Parathyroid adenoma (tissue), 2 donors: ENCODE measurements around the gene PRRC2B.

Experiments
- H2AFZ ChIP-seq: fragments of 300-600 bp; sonication (generic); one replicate; pipeline ENCODE4 v1.7.0; 2017; ENCODE audit warnings: antibody characterized with exemption, mild to moderate bottlenecking
- H3K27ac ChIP-seq: fragments of 300-600 bp; sonication (generic); one replicate; pipeline ENCODE4 v1.7.0; 2017
- H3K27me3 ChIP-seq: fragments of 300-600 bp; sonication (generic); one replicate; pipeline ENCODE4 v1.7.0; 2017; ENCODE audit warnings: low read length; ENCODE audit not compliant: control insufficient read depth, insufficient read depth
- H3K36me3 ChIP-seq: fragments of 300-600 bp; sonication (generic); one replicate; pipeline ENCODE4 v1.7.0; 2017; ENCODE audit warnings: low read length; ENCODE audit not compliant: control insufficient read depth, insufficient read depth
- H3K4me1 ChIP-seq: fragments of 300-600 bp; sonication (generic); one replicate; pipeline ENCODE4 v1.7.0; 2017; ENCODE audit warnings: control low read depth
- H3K4me2 ChIP-seq: fragments of 300-600 bp; sonication (generic); one replicate; pipeline ENCODE4 v1.7.0; 2017; ENCODE audit warnings: low read length
- H3K4me3 ChIP-seq: fragments of 300-600 bp; sonication (generic); one replicate; pipeline ENCODE4 v1.7.0; 2017; ENCODE audit warnings: low read depth, low read length
- H3K79me2 ChIP-seq: fragments of 300-600 bp; sonication (generic); one replicate; pipeline ENCODE4 v1.7.0; 2017; ENCODE audit warnings: control low read depth
- H3K9ac ChIP-seq: fragments of 300-600 bp; sonication (generic); one replicate; pipeline ENCODE4 v1.7.0; 2017; ENCODE audit warnings: mild to moderate bottlenecking
- H3K9me3 ChIP-seq: fragments of 300-600 bp; sonication (generic); one replicate; pipeline ENCODE4 v1.7.0; 2017; ENCODE audit warnings: low read length; ENCODE audit not compliant: control insufficient read depth
- CTCF ChIP-seq: fragments of 300-600 bp; sonication (generic); IDR thresholded peaks from one replicate; pipeline ENCODE4 v1.7.0; 2017; ENCODE audit warnings: antibody characterized with exemption, mild to moderate bottlenecking
- donor health status: primary hyperparathyroidism.

The PRRC2B gene

GRCh38 chr9:131522257-131523085 is 128.6 kb downstream of the PRRC2B start:
- Histone ChIP-seq H3K27me3 (no peaks in the 10 kb centered on the region), H2AFZ (no peak overlapping the region), H3K9ac (no peak overlapping the region), H3K79me2 (no peaks in the 10 kb centered on the region), H3K9me3 (no peaks in the 10 kb centered on the region), H3K4me2 (no peak overlapping the region), H3K4me1 (no peaks in the 10 kb centered on the region), H3K27ac (no peak overlapping the region), H3K4me3 (no peak overlapping the region), H3K36me3 (no peaks in the 10 kb centered on the region)
- no peak for TF ChIP-seq CTCF

GRCh38 chr9:131523086-131523388 is 129.2 kb downstream of the PRRC2B start:
- Histone ChIP-seq H3K27ac (no peak overlapping the region), H3K4me1 (no peaks in the 10 kb centered on the region), H3K9me3 (no peaks in the 10 kb centered on the region), H3K4me3 (no peak overlapping the region), H3K36me3 (no peaks in the 10 kb centered on the region), H3K79me2 (no peaks in the 10 kb centered on the region), H3K27me3 (no peaks in the 10 kb centered on the region), H3K4me2 (no peak overlapping the region), H2AFZ (no peak overlapping the region), H3K9ac (no peak overlapping the region)
- no peak for TF ChIP-seq CTCF

- TF ChIP-seq CTCF = no peak
- H3K36me3 ChIP-seq = no peaks in the 10 kb centered on the region
- H3K9me3 ChIP-seq = no peaks in the 10 kb centered on the region
- no peak overlapping the region for H2AFZ ChIP-seq
- H3K4me2 ChIP-seq = no peak overlapping the region
- no peak overlapping the region for H3K4me3 ChIP-seq
- H3K4me1 ChIP-seq = no peaks in the 10 kb centered on the region
- no peaks in the 10 kb centered on the region for H3K79me2 ChIP-seq
- H3K27me3 ChIP-seq = no peaks in the 10 kb centered on the region
- no peak overlapping the region for H3K27ac ChIP-seq
- H3K9ac ChIP-seq = no peak overlapping the region
Observed at GRCh38 chr9:131523451-131524435, 129.9 kb downstream of the PRRC2B start.

GRCh38 chr9:131524665-131525315 is 130.9 kb downstream of the PRRC2B start:
- no peaks in the 10 kb centered on the region for H3K27me3 ChIP-seq
- H3K4me3 ChIP-seq = no peak overlapping the region
- no peaks in the 10 kb centered on the region for H3K4me1 ChIP-seq
- H3K27ac ChIP-seq = no peak overlapping the region
- no peak overlapping the region for H3K4me2 ChIP-seq
- no peaks in the 10 kb centered on the region for H3K9me3 ChIP-seq
- no peaks in the 10 kb centered on the region for H3K36me3 ChIP-seq
- no peaks in the 10 kb centered on the region for H3K79me2 ChIP-seq
- no peak overlapping the region for H3K9ac ChIP-seq
- no peak for TF ChIP-seq CTCF
- no peak overlapping the region for H2AFZ ChIP-seq
